BLaER1 treated with 17β-estradiol and CSF1 and Interleukin-3, amounts not matched to agents 10 nM and 100 nM (cell line): ENCODE measurements around the gene SMO.

Source experiments
- H3K27ac ChIP-seq, 11 experiments: shearing (Covaris generic); formaldehyde crosslinking; 2 replicates each; pipeline ENCODE4 v1.8.1; 2022
- H3K27me3 ChIP-seq, 11 experiments: shearing (Covaris generic); formaldehyde crosslinking; 2 replicates each; pipeline ENCODE4 v1.8.1; 2022
- H3K36me3 ChIP-seq, 11 experiments: shearing (Covaris generic); formaldehyde crosslinking; 2 replicates each; pipeline ENCODE4 v1.8.1; 2022
- H3K4me1 ChIP-seq, 10 experiments: shearing (Covaris generic); formaldehyde crosslinking; 2 replicates each; pipeline ENCODE4 v1.8.1; 2022
- H3K4me2 ChIP-seq, 11 experiments: shearing (Covaris generic); formaldehyde crosslinking; 2 replicates each; pipeline ENCODE4 v1.8.1; 2022
- H3K4me3 ChIP-seq, 10 experiments: shearing (Covaris generic); formaldehyde crosslinking; 2 replicates each; pipeline ENCODE4 v1.8.1; 2022
- H3K9ac ChIP-seq, 11 experiments: shearing (Covaris generic); formaldehyde crosslinking; 2 replicates each; pipeline ENCODE4 v1.8.1; 2022
- H3K9me3 ChIP-seq, 11 experiments: shearing (Covaris generic); formaldehyde crosslinking; replicated peaks in 1 of 11; 2 replicates each; pipeline ENCODE4 v1.8.1; 2022
- H4K20me1 ChIP-seq, 11 experiments: shearing (Covaris generic); formaldehyde crosslinking; 2 replicates each; pipeline ENCODE4 v1.8.1; 2022
- Cebpa-rat ChIP-seq, 11 experiments: shearing (Covaris generic); IDR thresholded peaks; 2 replicates each; pipeline ENCODE4 v1.8.1; 2022

Gene SMO

GRCh38 chr7:129193892-129194291, 5.5 kb downstream of the SMO start:
- H3K27me3 ChIP-seq, result peaks cover 16 to 21% (median 17%) of the 10 kb centered on the region in 11 experiments
- H3K4me3 ChIP-seq, result no peak overlapping the region
- H3K9me3 ChIP-seq, result peaks cover 0 to 4% (median 0%) of the 10 kb centered on the region in 11 experiments; a peak in 1 of 22 replicates
- H4K20me1 ChIP-seq, result peaks cover 0 to 19% (median 0%) of the 10 kb centered on the region in 11 experiments; a peak in 5 of 22 replicates
- TF ChIP-seq Cebpa-rat (IDR thresholded peaks at IDR 0.05), result no peak
- no peak overlapping the region for H3K27ac ChIP-seq
- no peak overlapping the region for H3K9ac ChIP-seq
- H3K4me2 ChIP-seq, result no peak overlapping the region
- peaks cover 14 to 28% (median 20%) of the 10 kb centered on the region in 10 experiments for H3K4me1 ChIP-seq
- H3K36me3 ChIP-seq, result peaks cover 0 to 17% (median 0%) of the 10 kb centered on the region in 11 experiments; a peak in 4 of 22 replicates

GRCh38 chr7:129197771-129198170, 9.3 kb downstream of the SMO start:
- Histone ChIP-seq H3K9me3 (peaks cover 0 to 4% (median 0%) of the 10 kb centered on the region in 11 experiments; a peak in 1 of 22 replicates), H3K4me1 (peaks cover 0 to 18% (median 9%) of the 10 kb centered on the region in 10 experiments; a peak in 11 of 20 replicates), H4K20me1 (0 out of 22 replicates have a peak, but pooled peaks cover 0 to 6% (median 0%) of the 10 kb centered on the region in 11 experiments), H3K36me3 (peaks cover 0 to 11% (median 0%) of the 10 kb centered on the region in 11 experiments; a peak in 4 of 22 replicates), H3K27ac (no peak overlapping the region), H3K9ac (no peak overlapping the region; a peak in 1 of 22 replicates), H3K4me3 (no peak overlapping the region), H3K27me3 (no peaks in the 10 kb centered on the region), H3K4me2 (peak overlapping the region in 5 of 11 experiments; percentile 27 to 73 (median 39); a peak in 8 of 22 replicates)
- TF ChIP-seq Cebpa-rat (IDR thresholded peaks at IDR 0.05), result no peak

- Histone ChIP-seq H3K9me3 (peaks cover 0 to 4% (median 0%) of the 10 kb centered on the region in 11 experiments; a peak in 1 of 22 replicates), H3K27me3 (no peaks in the 10 kb centered on the region), H3K9ac (no peak overlapping the region), H3K4me3 (no peak overlapping the region), H3K27ac (no peak overlapping the region), H4K20me1 (0 out of 22 replicates have a peak, but pooled peaks cover 0 to 6% (median 0%) of the 10 kb centered on the region in 11 experiments), H3K4me1 (peaks cover 0 to 18% (median 9%) of the 10 kb centered on the region in 10 experiments; a peak in 11 of 20 replicates), H3K4me2 (no peak overlapping the region), H3K36me3 (peaks cover 0 to 11% (median 0%) of the 10 kb centered on the region in 11 experiments; a peak in 4 of 22 replicates)
- TF ChIP-seq Cebpa-rat (IDR thresholded peaks at IDR 0.05), result no peak
Observed at GRCh38 chr7:129199406-129199805, 11.0 kb downstream of the SMO start.

GRCh38 chr7:129202058-129202777, 13.8 kb downstream of the SMO start:
- TF ChIP-seq Cebpa-rat (IDR thresholded peaks at IDR 0.05), result no peak
- 0 out of 22 replicates have a peak, but pooled peaks cover 0 to 6% (median 0%) of the 10 kb centered on the region in 11 experiments for H4K20me1 ChIP-seq
- no peaks in the 10 kb centered on the region for H3K27me3 ChIP-seq
- H3K36me3 ChIP-seq, result peaks cover 0 to 32% (median 11%) of the 10 kb centered on the region in 11 experiments; a peak in 11 of 22 replicates
- H3K4me2 ChIP-seq, result peak overlapping the region in 1 of 11 experiments; percentile 13; a peak in 2 of 22 replicates
- no peak overlapping the region for H3K4me3 ChIP-seq
- H3K9ac ChIP-seq, result no peak overlapping the region
- H3K4me1 ChIP-seq, result peaks cover 0 to 17% (median 9%) of the 10 kb centered on the region in 10 experiments; a peak in 11 of 20 replicates
- no peaks in the 10 kb centered on the region for H3K9me3 ChIP-seq
- H3K27ac ChIP-seq, result no peak overlapping the region

GRCh38 chr7:129203050-129203741, 14.8 kb downstream of the SMO start:
- no peak overlapping the region for H3K27ac ChIP-seq
- no peak overlapping the region for H3K4me3 ChIP-seq
- TF ChIP-seq Cebpa-rat (IDR thresholded peaks at IDR 0.05), result no peak
- H3K9ac ChIP-seq, result no peak overlapping the region
- no peak overlapping the region for H3K4me2 ChIP-seq
- peaks cover 0 to 8% (median 1%) of the 10 kb centered on the region in 10 experiments; a peak in 5 of 20 replicates for H3K4me1 ChIP-seq
- no peaks in the 10 kb centered on the region for H3K27me3 ChIP-seq
- H4K20me1 ChIP-seq, result 0 out of 22 replicates have a peak, but pooled peaks cover 0 to 6% (median 0%) of the 10 kb centered on the region in 11 experiments
- H3K36me3 ChIP-seq, result peaks cover 0 to 39% (median 11%) of the 10 kb centered on the region in 11 experiments; a peak in 11 of 22 replicates
- no peaks in the 10 kb centered on the region for H3K9me3 ChIP-seq

- H3K27me3 ChIP-seq, result no peaks in the 10 kb centered on the region
- no peak overlapping the region for H3K27ac ChIP-seq
- H3K9ac ChIP-seq, result no peak overlapping the region
- peaks cover 0 to 52% (median 20%) of the 10 kb centered on the region in 11 experiments; a peak in 11 of 22 replicates for H3K36me3 ChIP-seq
- 0 out of 22 replicates have a peak, but pooled peaks cover 0 to 6% (median 0%) of the 10 kb centered on the region in 11 experiments for H4K20me1 ChIP-seq
- no peak overlapping the region for H3K4me2 ChIP-seq
- H3K9me3 ChIP-seq, result no peaks in the 10 kb centered on the region
- no peak for TF ChIP-seq Cebpa-rat (IDR thresholded peaks at IDR 0.05)
- peaks cover 0 to 9% (median 0%) of the 10 kb centered on the region in 10 experiments; a peak in 1 of 20 replicates for H3K4me1 ChIP-seq
- H3K4me3 ChIP-seq, result no peak overlapping the region
Observed at GRCh38 chr7:129205126-129205818, 16.8 kb downstream of the SMO start.

DNA sequence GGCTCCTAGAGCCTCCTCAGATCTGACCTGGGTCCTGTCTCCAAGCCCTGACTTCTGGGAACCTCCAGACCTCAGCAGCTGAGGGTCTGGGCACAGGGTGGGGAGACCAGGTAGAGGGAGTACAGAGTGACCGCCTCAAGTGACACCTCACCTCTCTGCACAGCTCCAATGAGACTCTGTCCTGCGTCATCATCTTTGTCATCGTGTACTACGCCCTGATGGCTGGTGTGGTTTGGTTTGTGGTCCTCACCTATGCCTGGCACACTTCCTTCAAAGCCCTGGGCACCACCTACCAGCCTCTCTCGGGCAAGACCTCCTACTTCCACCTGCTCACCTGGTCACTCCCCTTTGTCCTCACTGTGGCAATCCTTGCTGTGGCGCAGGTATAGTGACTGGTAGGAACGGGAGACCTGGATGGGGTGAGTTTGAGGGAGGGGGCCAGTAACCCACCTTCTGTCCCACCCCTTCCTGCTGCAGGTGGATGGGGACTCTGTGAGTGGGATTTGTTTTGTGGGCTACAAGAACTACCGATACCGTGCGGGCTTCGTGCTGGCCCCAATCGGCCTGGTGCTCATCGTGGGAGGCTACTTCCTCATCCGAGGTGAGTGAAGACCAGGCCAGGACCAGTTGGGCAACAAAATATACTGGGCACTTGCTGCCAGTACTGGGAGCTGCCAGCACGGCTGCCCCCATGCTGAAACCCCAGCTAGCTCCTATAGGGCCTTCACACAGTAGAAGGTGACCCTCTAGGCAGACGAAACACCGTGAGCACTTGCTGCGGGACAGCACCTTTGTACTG, 17.8 kb downstream of the SMO start:
- peaks cover 0 to 61% (median 28%) of the 10 kb centered on the region in 11 experiments; a peak in 13 of 22 replicates for H3K36me3 ChIP-seq
- 0 out of 22 replicates have a peak, but pooled peaks cover 0 to 6% (median 0%) of the 10 kb centered on the region in 11 experiments for H4K20me1 ChIP-seq
- H3K27ac ChIP-seq, result no peak overlapping the region
- no peak overlapping the region for H3K4me3 ChIP-seq
- H3K4me2 ChIP-seq, result no peak overlapping the region
- peaks cover under 1 to 13% (median 3%) of the 10 kb centered on the region in 10 experiments; a peak in 15 of 20 replicates for H3K4me1 ChIP-seq
- H3K9ac ChIP-seq, result no peak overlapping the region
- TF ChIP-seq Cebpa-rat (IDR thresholded peaks at IDR 0.05), result no peak
- H3K9me3 ChIP-seq, result no peaks in the 10 kb centered on the region
- no peaks in the 10 kb centered on the region for H3K27me3 ChIP-seq
